ENCODE data around the gene SBNO2.

DNA sequence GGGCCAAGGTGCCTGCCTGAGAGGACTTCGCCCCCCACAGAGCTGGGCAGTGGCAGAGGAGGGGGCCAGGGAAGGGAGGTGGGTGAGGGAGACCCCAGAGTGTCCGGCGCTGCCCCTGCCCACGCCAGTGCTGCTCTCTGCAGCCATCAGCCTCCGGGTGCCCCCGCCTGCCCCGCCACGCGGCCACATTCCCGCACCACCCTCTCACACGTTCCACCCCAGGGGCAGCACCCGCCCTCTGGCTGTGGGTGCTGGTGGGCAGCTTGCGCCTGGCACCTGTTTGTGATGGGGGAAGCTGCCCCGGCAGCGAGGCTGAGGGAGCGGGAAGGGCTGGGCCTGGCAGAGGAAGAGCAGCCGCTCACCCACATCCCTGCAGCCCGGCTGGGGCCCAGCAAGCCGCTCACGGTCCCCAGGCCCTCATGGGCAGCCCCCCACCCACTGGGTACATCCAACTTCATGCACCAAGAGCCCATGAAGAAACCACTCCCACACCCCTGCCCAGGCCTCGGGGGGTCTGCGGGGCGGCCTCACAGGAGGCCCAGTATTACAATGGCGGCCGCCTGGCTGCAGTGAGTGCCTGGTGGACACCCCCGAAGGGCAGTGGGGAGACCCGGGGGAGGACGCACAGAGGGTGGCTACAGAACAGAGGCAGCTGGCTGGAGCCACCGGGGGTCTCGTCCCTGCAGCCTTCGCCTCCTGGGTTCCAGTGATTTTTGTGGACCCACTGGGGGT is 14.0 kb downstream of the SBNO2 start:
- no peak for TF ChIP-seq POLR2AphosphoS5 (IDR thresholded peaks at IDR 0.05; ENCODE audit: low read depth, low read length)
- TF ChIP-seq TAF1 (IDR thresholded peaks at IDR 0.05; ENCODE audit: borderline replicate concordance, low read depth, low read length) = no peak
